K562 (cell line): ENCODE measurements around the gene GSTA3. TPM values are rescaled to one million over a fixed set of nuclear protein-coding genes. Genes with fewer than 3 reads are reported as not detected.

ENCODE experiments used
- ATAC-seq: fragments of 200-7000 bp; cut with Tn5 transposase; 3 replicates; pipeline ENCODE4 v1.9.1; 2020; ENCODE audit warnings: moderate library complexity
- BruUV-seq: library from RNA; stranded (reverse); fragments of 400-500 nt; replicated peaks from 2 replicates; lab custom pipeline; 2021; lab: Mats Ljungman, UMichigan
- CTCF ChIA-PET: fragments of 300-600 bp; formaldehyde crosslinking; extraction: SDS; loops from one replicate; lab custom pipeline; 2021; ENCODE audit warnings: low intra/inter-chr PET ratio; lab: Yijun Ruan, JAX
- POLR2A ChIA-PET: fragments of 300-600, 350-650 bp; sonication (Branson Sonifier 250); formaldehyde crosslinking; extraction: SDS; loops from one replicate; lab custom pipeline; 2021; ENCODE audit warnings: antibody characterized with exemption, inconsistent platforms; lab: Yijun Ruan, JAX
- DNase-seq, 4 experiments: peaks; one replicate each; pipeline versions ENCODE4 v3.0.0 to v3.0.0-alpha.2; 2011 to 2018; ENCODE audit warnings: low spot score in 3 of 4, mixed read lengths in 3 of 4; ENCODE audit errors: extremely low read depth in 1 of 4
- FAIRE-seq: peaks from 2 replicates; lab custom pipeline; 2011; peaks lifted over from hg19 to GRCh38; lab: Jason Lieb, UNC
- H2AFZ ChIP-seq: 2 replicates; pipeline ENCODE4 v1.6.0; 2011; ENCODE audit warnings: low read depth, low read length, control low read depth, inconsistent platforms
- H3K27ac ChIP-seq: fragments of 200-600 bp; 3 replicates; pipeline ENCODE4 v1.8.0; 2011; ENCODE audit warnings: low read depth, mild to moderate bottlenecking, control low read depth, inconsistent platforms, low read length, moderate library complexity, mixed read lengths; ENCODE audit errors: extremely low read depth
- H3K27me3 ChIP-seq, 2 experiments: fragments of 300-600 bp in 1 of 2; 2 replicates in 1 of 2; 3 replicates in 1 of 2; pipeline versions ENCODE4 v1.6.0 to v1.8.0; 2011; ENCODE audit warnings: inconsistent platforms in 2 of 2, low read length in 2 of 2, mild to moderate bottlenecking in 1 of 2, mixed read lengths in 1 of 2, moderate library complexity in 1 of 2; ENCODE audit not compliant: control insufficient read depth in 2 of 2, insufficient read depth in 2 of 2
- H3K36me3 ChIP-seq: fragments of 300-600 bp; 3 replicates; pipeline ENCODE4 v1.8.0; 2011; ENCODE audit warnings: mild to moderate bottlenecking, low read length, inconsistent platforms; ENCODE audit not compliant: control insufficient read depth, insufficient read depth
- H3K4me1 ChIP-seq, 2 experiments: fragments of 200-600 bp in 1 of 2; replicated peaks in 1 of 2; 2 replicates in 1 of 2; 3 replicates in 1 of 2; pipeline versions ENCODE4 v1.5.1 to v1.8.0; 2011; ENCODE audit warnings: inconsistent platforms in 2 of 2, low read length in 2 of 2, mild to moderate bottlenecking in 1 of 2, mixed read lengths in 1 of 2, moderate library complexity in 1 of 2; ENCODE audit not compliant: control insufficient read depth in 2 of 2, insufficient read depth in 2 of 2
- H3K4me2 ChIP-seq: 2 replicates; pipeline ENCODE4 v1.6.1; 2011; ENCODE audit warnings: low read length, control low read depth, inconsistent platforms, mixed read lengths; ENCODE audit not compliant: insufficient read depth
- H3K4me3 ChIP-seq: fragments of 200-600 bp; sonication (generic), shearing (Covaris generic); 2 replicates; pipeline ENCODE4 v1.5.1; 2016; ENCODE audit warnings: control low read depth, inconsistent platforms
- H3K79me2 ChIP-seq: fragments of 200-600 bp; 3 replicates; pipeline ENCODE4 v1.8.0; 2011; ENCODE audit warnings: low read length, inconsistent platforms; ENCODE audit not compliant: control insufficient read depth, insufficient read depth
- H3K9ac ChIP-seq, 2 experiments: 2 replicates each; pipeline versions ENCODE4 v1.6.0 to v1.6.1; 2011; ENCODE audit warnings: low read depth in 2 of 2, low read length in 2 of 2, control low read depth in 1 of 2, inconsistent platforms in 1 of 2, mild to moderate bottlenecking in 1 of 2, mixed read lengths in 1 of 2; ENCODE audit not compliant: insufficient read depth in 1 of 2
- H3K9me1 ChIP-seq: one replicate; pipeline ENCODE4 v1.6.0; 2011; ENCODE audit warnings: inconsistent platforms, mild to moderate bottlenecking, low read length, moderate library complexity; ENCODE audit not compliant: control insufficient read depth, insufficient read depth
- H3K9me3 ChIP-seq: replicated peaks from 2 replicates; pipeline ENCODE4 v1.5.1; 2011; ENCODE audit warnings: low read depth, low read length, inconsistent platforms; ENCODE audit not compliant: control insufficient read depth, insufficient read depth
- H4K20me1 ChIP-seq: replicated peaks from 2 replicates; pipeline ENCODE4 v1.6.1; 2011; ENCODE audit warnings: low read length, inconsistent platforms, mixed read lengths; ENCODE audit not compliant: control insufficient read depth, insufficient read depth
- CEBPB ChIP-seq: fragments of 450-650 bp; IDR thresholded peaks from 2 replicates; pipeline ENCODE4 v1.6.1; 2016; ENCODE audit warnings: missing genetic modification characterization, missing compliant biosample characterization
- CEBPG ChIP-seq, 3 experiments: fragments of 200-800 bp in 1 of 3; sonication (Bioruptor generic) in 1 of 3; sonication (generic) in 1 of 3; formaldehyde crosslinking in 1 of 3; IDR thresholded peaks in 2 of 3; conservative IDR thresholded peaks in 1 of 3; 2 replicates each; pipeline versions ENCODE4 v1.6.1 to v1.8.0; 2016 to 2022; ENCODE audit warnings: missing compliant biosample characterization in 2 of 3, missing genetic modification characterization in 2 of 3, mild to moderate bottlenecking in 1 of 3, missing genetic modification reagents in 1 of 3
- ELF4 ChIP-seq: fragments of 450-650 bp; formaldehyde crosslinking; IDR thresholded peaks from 2 replicates; pipeline ENCODE4 v1.4.0; 2022; ENCODE audit warnings: missing genetic modification characterization
- TAL1 ChIP-seq: fragments of 450-650 bp; IDR thresholded peaks from 2 replicates; pipeline ENCODE4 v1.6.1; 2016; ENCODE audit warnings: mild to moderate bottlenecking
- TCF7 ChIP-seq: sonication (generic); IDR thresholded peaks from 2 replicates; pipeline ENCODE4 v1.6.1; 2016; ENCODE audit warnings: antibody characterized with exemption, borderline replicate concordance
- ZKSCAN1 ChIP-seq: fragments of 150-350 bp; IDR thresholded peaks from 2 replicates; pipeline ENCODE4 v1.6.1; 2016; ENCODE audit warnings: low read depth, low read length
- WGBS: fragments of 100-300 bp; shearing (Covaris generic); methylation state at CpG from one replicate; pipeline ENCODE4 v1.1.6; 2016; ENCODE audit warnings: low coverage, mixed read lengths; ENCODE audit not compliant: insufficient coverage; ENCODE audit errors: missing lambda C conversion rate; 5-methylcytosine and 5-hydroxymethylcytosine counted together
- in situ Hi-C: fragments of 300-500 bp; cut with MboI; formaldehyde crosslinking; loops from 4 replicates; pipeline ENCODE4 v1.15.0; 2018; ENCODE audit warnings: inconsistent platforms, mixed read lengths
- intact Hi-C: fragments of 100-400 bp; cut with micrococcal nuclease; formaldehyde crosslinking; loops from 2 replicates; pipeline ENCODE4 v1.14.2; 2022
- polyA plus RNA-seq, 8 experiments: library from polyadenylated mRNA; depleted of rRNA in 4 of 8; stranded (reverse) in 5 of 8; unstranded in 3 of 8; fragments of >200 nt; fragmentation: Nextera tagmentation in 2 of 8; fragmentation: Illumina TruSeq in 1 of 8; extraction: Ambion mirVana in 2 of 8; extraction: Trizol in 1 of 8; gene quantifications; 2 replicates each; pipeline versions ENCODE4 v1.2.1 to v1.2.3, GENCODE V29; 2011 to 2014; ENCODE audit warnings: inconsistent platforms in 1 of 8, missing spikeins in 1 of 8
- total RNA-seq, 7 experiments: library from RNA; depleted of rRNA in 6 of 7; stranded (reverse); fragments of >200 nt in 6 of 7; fragmentation: Illumina TruSeq in 2 of 7; extraction: Trizol in 2 of 7; gene quantifications; 2 replicates each; pipeline versions ENCODE4 v1.2.1 to v1.2.3, GENCODE V29; 2011 to 2021; ENCODE audit warnings: low replicate concordance in 1 of 7
- TF ChIP-seq, protein P1 (sequence below), 2 experiments: fragments of 450-650 bp; IDR thresholded peaks; 2 replicates each; pipeline ENCODE4 v1.6.1; 2016; ENCODE audit warnings: mild to moderate bottlenecking in 2 of 2, borderline replicate concordance in 1 of 2, low read depth in 1 of 2, moderate library complexity in 1 of 2
- TF ChIP-seq, protein P2 (sequence below): fragments of 250-450 bp; sonication (Bioruptor Pico); IDR thresholded peaks from 2 replicates; pipeline ENCODE4 v1.8.0; 2021; ENCODE audit warnings: moderate library complexity, mild to moderate bottlenecking, inconsistent platforms

Gene GSTA3
- total and polyA plus RNA-seq, 9 of the 15 experiments (the other 6 are each of a cell fraction or from before 2014, with no cell fraction given) = not detected

DNA sequence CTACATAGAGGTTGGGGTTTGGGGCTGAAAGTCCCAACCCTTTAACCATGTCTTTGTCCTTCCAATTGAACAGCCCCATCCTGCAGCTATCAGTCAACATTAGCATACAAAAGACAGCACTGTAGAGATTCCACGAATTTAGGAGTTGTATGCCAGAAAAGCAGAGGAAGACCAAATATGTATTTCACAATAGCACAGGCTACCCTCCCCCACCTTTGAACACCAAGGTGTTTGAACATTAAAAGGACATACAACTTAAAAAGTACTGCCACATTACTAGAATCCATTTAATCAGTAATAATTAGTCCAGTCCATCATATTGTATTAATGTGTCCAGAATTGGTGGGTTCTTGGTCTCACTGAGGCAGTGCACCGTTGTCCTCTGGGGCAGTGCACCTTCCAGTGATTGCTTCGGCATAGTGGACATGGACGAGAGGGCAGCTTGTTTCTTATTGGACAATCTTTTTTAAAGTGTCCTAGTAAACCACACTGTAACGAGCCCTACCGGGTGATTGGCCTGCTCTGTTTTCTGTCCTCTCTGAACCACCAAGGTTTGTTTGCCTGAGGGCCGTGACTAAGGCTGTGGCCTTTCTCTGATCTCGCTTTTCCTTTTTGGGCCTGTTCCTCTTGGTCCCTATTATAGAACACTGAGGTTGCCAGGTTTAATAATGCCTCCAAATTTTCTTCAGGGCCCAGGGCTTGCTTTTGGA lies 49.2 kb upstream of the GSTA3 start:
- ATAC-seq = no peak
- H3K9ac ChIP-seq = no peak overlapping the region
- FAIRE-seq = no peak
- DNase-seq = no peak
- peaks cover 0 to 4% of the 10 kb centered on the region in 2 experiments; a peak in 1 of 5 replicates for H3K27me3 ChIP-seq
- H3K79me2 ChIP-seq = no peaks in the 10 kb centered on the region
- intact Hi-C loops = no loop called here
- H4K20me1 ChIP-seq = no peaks in the 10 kb centered on the region
- no peak overlapping the region for H3K27ac ChIP-seq
- no peak overlapping the region for H3K4me2 ChIP-seq
- BruUV-seq = no TSS peak
- POLR2A ChIA-PET = no interaction called here
- no peaks in the 10 kb centered on the region for H3K9me1 ChIP-seq
- in situ Hi-C loops = no loop called here
- no peak overlapping the region for H2AFZ ChIP-seq
- no peaks in the 10 kb centered on the region for H3K9me3 ChIP-seq
- no peak overlapping the region for H3K4me3 ChIP-seq
- TF ChIP-seq TAL1 (no peak), ELF4 (CRISPR knock-in tag) (no peak), ZKSCAN1 (no peak), CEBPB (tag) (peak; percentile 74), TCF7 (no peak), CEBPG (CRISPR knock-in tag; IDR thresholded peaks at IDR 0.05) (no peak), CEBPG (tag; conservative IDR thresholded peaks at IDR 0.05 in 1 of 2, IDR thresholded peaks at IDR 0.05 in 1 of 2) (0 out of 4 replicates have a peak, but pooled peaks of 1 of the 2 experiments have one; percentile 20)
- TF ChIP-seq, protein P1, sequence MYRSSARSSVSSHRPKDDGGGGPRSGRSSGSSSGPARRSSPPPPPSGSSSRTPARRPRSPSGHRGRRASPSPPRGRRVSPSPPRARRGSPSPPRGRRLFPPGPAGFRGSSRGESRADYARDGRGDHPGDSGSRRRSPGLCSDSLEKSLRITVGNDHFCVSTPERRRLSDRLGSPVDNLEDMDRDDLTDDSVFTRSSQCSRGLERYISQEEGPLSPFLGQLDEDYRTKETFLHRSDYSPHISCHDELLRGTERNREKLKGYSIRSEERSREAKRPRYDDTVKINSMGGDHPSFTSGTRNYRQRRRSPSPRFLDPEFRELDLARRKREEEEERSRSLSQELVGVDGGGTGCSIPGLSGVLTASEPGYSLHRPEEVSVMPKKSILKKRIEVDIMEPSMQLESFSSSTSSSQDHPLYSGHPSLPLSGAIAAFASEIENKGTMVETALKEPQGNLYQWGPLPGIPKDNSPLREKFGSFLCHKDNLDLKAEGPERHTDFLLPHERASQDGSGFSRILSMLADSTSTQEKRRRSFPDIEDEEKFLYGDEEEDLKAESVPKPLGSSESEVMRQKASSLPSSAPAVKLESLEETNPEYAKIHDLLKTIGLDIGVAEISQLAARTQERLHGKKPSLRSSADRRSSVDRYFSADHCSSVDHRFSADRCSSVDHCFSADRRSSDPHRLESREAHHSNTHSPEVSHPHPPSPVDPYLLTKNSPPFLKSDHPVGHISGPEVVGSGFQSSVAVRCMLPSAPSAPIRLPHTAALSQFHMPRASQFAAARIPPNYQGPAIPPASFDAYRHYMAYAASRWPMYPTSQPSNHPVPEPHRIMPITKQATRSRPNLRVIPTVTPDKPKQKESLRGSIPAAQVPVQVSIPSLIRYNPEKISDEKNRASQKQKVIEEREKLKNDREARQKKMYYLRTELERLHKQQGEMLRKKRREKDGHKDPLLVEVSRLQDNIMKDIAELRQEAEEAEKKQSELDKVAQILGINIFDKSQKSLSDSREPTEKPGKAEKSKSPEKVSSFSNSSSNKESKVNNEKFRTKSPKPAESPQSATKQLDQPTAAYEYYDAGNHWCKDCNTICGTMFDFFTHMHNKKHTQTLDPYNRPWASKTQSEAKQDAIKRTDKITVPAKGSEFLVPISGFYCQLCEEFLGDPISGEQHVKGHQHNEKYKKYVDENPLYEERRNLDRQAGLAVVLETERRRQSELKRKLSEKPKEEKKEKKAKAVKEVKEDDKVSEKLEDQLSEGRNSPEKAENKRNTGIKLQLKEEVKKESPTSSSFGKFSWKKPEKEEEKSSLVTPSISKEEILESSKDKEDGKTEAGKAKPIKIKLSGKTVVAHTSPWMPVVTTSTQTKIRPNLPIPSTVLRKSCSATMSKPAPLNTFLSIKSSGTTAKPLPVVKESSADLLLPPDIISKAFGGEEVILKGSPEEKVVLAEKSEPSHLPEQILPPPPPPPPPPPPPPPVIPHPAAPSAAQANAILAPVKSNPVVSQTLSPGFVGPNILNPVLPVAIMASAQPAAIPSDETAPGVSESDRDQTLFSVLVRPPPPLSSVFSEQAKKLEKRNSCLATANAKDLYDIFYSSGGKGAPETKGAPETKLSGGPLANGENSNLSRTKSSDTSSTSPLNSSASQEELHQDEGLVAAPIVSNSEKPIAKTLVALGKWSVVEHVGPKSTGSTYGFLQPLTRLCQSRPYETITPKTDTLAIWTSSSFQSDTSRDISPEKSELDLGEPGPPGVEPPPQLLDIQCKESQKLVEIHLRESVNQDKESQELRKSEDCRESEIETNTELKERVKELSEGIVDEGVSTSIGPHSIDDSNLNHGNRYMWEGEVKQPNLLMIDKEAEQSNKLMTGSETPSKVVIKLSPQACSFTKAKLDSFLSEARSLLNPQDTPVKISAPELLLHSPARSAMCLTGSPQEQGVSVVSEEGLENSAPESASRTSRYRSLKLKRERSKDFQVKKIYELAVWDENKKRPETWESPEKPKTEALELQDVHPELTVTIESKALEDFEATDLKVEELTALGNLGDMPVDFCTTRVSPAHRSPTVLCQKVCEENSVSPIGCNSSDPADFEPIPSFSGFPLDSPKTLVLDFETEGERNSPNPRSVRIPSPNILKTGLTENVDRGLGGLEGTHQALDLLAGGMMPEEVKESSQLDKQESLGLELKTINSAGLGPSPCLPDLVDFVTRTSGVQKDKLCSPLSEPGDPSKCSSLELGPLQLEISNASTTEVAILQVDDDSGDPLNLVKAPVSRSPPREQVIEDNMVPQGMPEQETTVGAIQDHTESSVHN (IDR thresholded peaks at IDR 0.05; ENCODE audit: borderline replicate concordance in 1 of 2, low read depth in 1 of 2) = no peak
- TF ChIP-seq, protein P2, sequence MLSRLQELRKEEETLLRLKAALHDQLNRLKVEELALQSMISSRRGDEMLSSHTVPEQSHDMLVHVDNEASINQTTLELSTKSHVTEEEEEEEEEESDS (CRISPR knock-in tag) = no peak
- H3K36me3 ChIP-seq = no peaks in the 10 kb centered on the region
- CTCF ChIA-PET = no interaction called here
- WGBS = 20% methylated on average over 8 of the region's 8 CpGs
- no peaks in the 10 kb centered on the region for H3K4me1 ChIP-seq
